Measurements from ENCODE around the gene CCNJL.

- TF ChIP-seq FOXA1 (IDR thresholded peaks at IDR 0.05) (no peak), BHLHE40 (IDR thresholded peaks at IDR 0.05; ENCODE audit: borderline replicate concordance) (no peak), FOXM1 (IDR thresholded peaks at IDR 0.05; ENCODE audit: borderline replicate concordance) (no peak), TARDBP (IDR thresholded peaks at IDR 0.05) (no peak), NFRKB (IDR thresholded peaks at IDR 0.05) (no peak), SP1 (IDR thresholded peaks at IDR 0.05) (no peak), FOXK2 (IDR thresholded peaks at IDR 0.05) (no peak), SUZ12 (IDR thresholded peaks at IDR 0.05) (no peak), HDGF (IDR thresholded peaks at IDR 0.05; ENCODE audit: borderline replicate concordance) (no peak), ARNT (IDR thresholded peaks at IDR 0.05) (no peak), ELF4 (IDR thresholded peaks at IDR 0.05) (no peak), ZNF384 (IDR thresholded peaks at IDR 0.05) (no peak)
Measured at GRCh38 chr5:160210606-160211005, 101.8 kb downstream of the CCNJL start.

Data from HEK293T (cell line).